ENCODE results near the gene TAOK2.
A peak's percentile ranks its signal among the peaks of the same experiment; 100 is the strongest.
"Not testable (repeated sequence)": the region's sequence is repeated elsewhere in the genome, so short reads cannot be mapped to it uniquely, and the experiment has no call there.

Gene TAOK2

GRCh38 chr16:30007378-30007895, 33.8 kb downstream of the TAOK2 start:
- in situ Hi-C loops (cut with MboI; ENCODE audit: low sequenced_read_pairs, unreplicated experiment) = loop anchor here (25.0 kb wide), 1 partner anchor 320 kb away; the partner anchor contains the start of gene QPRT
- DNase-seq (ENCODE audit: low spot score) = no peak
- no peak for TF ChIP-seq CTCF (IDR thresholded peaks at IDR 0.05; ENCODE audit: borderline replicate concordance, control extremely low read depth, extremely low read depth, insufficient read depth, missing control alignments)

GRCh38 chr16:30009085-30009862, 35.6 kb downstream of the TAOK2 start:
- no peak for DNase-seq (ENCODE audit: low spot score)
- TF ChIP-seq CTCF (IDR thresholded peaks at IDR 0.05; ENCODE audit: borderline replicate concordance, control extremely low read depth, extremely low read depth, insufficient read depth, missing control alignments) = no peak
- in situ Hi-C loops (cut with MboI; ENCODE audit: low sequenced_read_pairs, unreplicated experiment) = loop anchor here (25.0 kb wide), 1 partner anchor 322 kb away; the partner anchor contains the start of gene QPRT

GRCh38 chr16:30009990-30010843, 36.5 kb downstream of the TAOK2 start:
- DNase-seq (ENCODE audit: low spot score) = no peak
- in situ Hi-C loops (cut with MboI; ENCODE audit: low sequenced_read_pairs, unreplicated experiment) = loop anchor here (25.0 kb wide), 1 partner anchor 323 kb away; the partner anchor contains the start of gene QPRT
- no peak for TF ChIP-seq CTCF (IDR thresholded peaks at IDR 0.05; ENCODE audit: borderline replicate concordance, control extremely low read depth, extremely low read depth, insufficient read depth, missing control alignments)

- TF ChIP-seq CTCF (IDR thresholded peaks at IDR 0.05; ENCODE audit: borderline replicate concordance, control extremely low read depth, extremely low read depth, insufficient read depth, missing control alignments) = no peak
- DNase-seq (ENCODE audit: low spot score) = peak; percentile 72
- in situ Hi-C loops (cut with MboI; ENCODE audit: low sequenced_read_pairs, unreplicated experiment) = loop anchor here (25.0 kb wide), 1 partner anchor 324 kb away; the partner anchor contains the start of gene QPRT
Measured at GRCh38 chr16:30010844-30011713, 37.4 kb downstream of the TAOK2 start, which contains the start of gene DOC2A. Gene DOC2A, minus strand, starts transcription at chr16:30011027. Its CDS starts 805 bp downstream, at chr16:30010222.

- TF ChIP-seq CTCF (IDR thresholded peaks at IDR 0.05; ENCODE audit: borderline replicate concordance, control extremely low read depth, extremely low read depth, insufficient read depth, missing control alignments) = no peak
- in situ Hi-C loops (cut with MboI; ENCODE audit: low sequenced_read_pairs, unreplicated experiment) = loop anchor here (25.0 kb wide), 1 partner anchor 325 kb away; the partner anchor contains the start of gene QPRT
- no peak for DNase-seq (ENCODE audit: low spot score)
Measured at GRCh38 chr16:30011714-30012504, 38.2 kb downstream of the TAOK2 start.

GRCh38 chr16:30012598-30012997, 38.9 kb downstream of the TAOK2 start:
- in situ Hi-C loops (cut with MboI; ENCODE audit: low sequenced_read_pairs, unreplicated experiment) = loop anchor here (25.0 kb wide), 1 partner anchor 325 kb away; the partner anchor contains the start of gene QPRT
- not testable (repeated sequence) for DNase-seq (ENCODE audit: low spot score)

- in situ Hi-C loops (cut with MboI; ENCODE audit: low sequenced_read_pairs, unreplicated experiment) = loop anchor here (25.0 kb wide), 1 partner anchor 328 kb away; the partner anchor contains the start of gene QPRT
- DNase-seq (ENCODE audit: low spot score) = not testable (repeated sequence)
Measured at GRCh38 chr16:30015450-30015849, 41.8 kb downstream of the TAOK2 start.

Measured in GM13976 (cell line).